C4-2B (cell line): Measurements from ENCODE around the gene KIF26B.

Experiments
- H3K27ac ChIP-seq: fragments of 450-650 bp; 2 replicates; pipeline ENCODE4 v1.5.1; 2017
- CTCF ChIP-seq: fragments of 450-650 bp; conservative IDR thresholded peaks from 2 replicates; pipeline ENCODE4 v1.5.1; 2017; ENCODE audit warnings: mild to moderate bottlenecking
- ZFX ChIP-seq: fragments of 450-650 bp; IDR thresholded peaks from 2 replicates; pipeline ENCODE4 v1.6.1; 2017

Gene KIF26B

GRCh38 chr1:245751116-245751515 is 596.3 kb downstream of the KIF26B start:
- TF ChIP-seq CTCF (no peak), ZFX (no peak)
- no peak overlapping the region for H3K27ac ChIP-seq

- TF ChIP-seq CTCF (no peak), ZFX (no peak)
- H3K27ac ChIP-seq = no peak overlapping the region
Observed at GRCh38 chr1:245751726-245752470, 597.1 kb downstream of the KIF26B start.

- no peak overlapping the region for H3K27ac ChIP-seq
- TF ChIP-seq CTCF (no peak), ZFX (no peak)
Observed at GRCh38 chr1:245752561-245752960, 597.8 kb downstream of the KIF26B start.

GRCh38 chr1:245753807-245754206 is 599.0 kb downstream of the KIF26B start:
- TF ChIP-seq ZFX = no peak
- no peak for TF ChIP-seq CTCF
- no peak overlapping the region for H3K27ac ChIP-seq

- no peak overlapping the region for H3K27ac ChIP-seq
Observed at GRCh38 chr1:245754463-245754961, 599.7 kb downstream of the KIF26B start.

More at GRCh38 chr1:245754463-245754961, 599.7 kb downstream of the KIF26B start:
- TF ChIP-seq CTCF (no peak), ZFX (no peak)
